Stimulated activated CD4-positive, alpha-beta T cell treated with anti-CD3 and anti-CD28 coated beads, Interleukin-4, amount 100 ng/mL, for 24 hours (primary cell): ENCODE results near the gene CACNA1D.
"Not testable (repeated sequence)": the region's sequence is repeated elsewhere in the genome, so short reads cannot be mapped to it uniquely, and the experiment has no call there.

Experiments
- DNase-seq: peaks from one replicate; pipeline ENCODE4 v3.0.0-alpha.2; 2020

The CACNA1D gene

GRCh38 chr3:53664812-53665211 lies 170.4 kb downstream of the CACNA1D start:
- DNase-seq: not testable (repeated sequence)

GRCh38 chr3:53665608-53666425 lies 171.4 kb downstream of the CACNA1D start:
- DNase-seq: no peak

- DNase-seq: no peak
Observed at GRCh38 chr3:53668872-53669271, 174.5 kb downstream of the CACNA1D start.

- DNase-seq: no peak
Observed at GRCh38 chr3:53670721-53671120, 176.3 kb downstream of the CACNA1D start.

- DNase-seq: no peak
Observed at GRCh38 chr3:53671192-53671960, 177.0 kb downstream of the CACNA1D start.

- no peak for DNase-seq
Observed at GRCh38 chr3:53671961-53672299, 177.5 kb downstream of the CACNA1D start.

- DNase-seq: no peak
Observed at GRCh38 chr3:53672981-53673380, 178.6 kb downstream of the CACNA1D start.

GRCh38 chr3:53673722-53674350 lies 179.4 kb downstream of the CACNA1D start:
- DNase-seq: no peak

- no peak for DNase-seq
Observed at GRCh38 chr3:53674582-53674981, 180.2 kb downstream of the CACNA1D start.

- DNase-seq: no peak
Observed at GRCh38 chr3:53675022-53675697, 180.7 kb downstream of the CACNA1D start.

- DNase-seq: no peak
Observed at GRCh38 chr3:53675942-53676341, 181.5 kb downstream of the CACNA1D start.

GRCh38 chr3:53677413-53677812 lies 183.0 kb downstream of the CACNA1D start:
- DNase-seq: no peak

GRCh38 chr3:53680028-53680427 lies 185.6 kb downstream of the CACNA1D start:
- no peak for DNase-seq

- DNase-seq: no peak
Observed at GRCh38 chr3:53682807-53683206, 188.4 kb downstream of the CACNA1D start.

- no peak for DNase-seq
Observed at GRCh38 chr3:53688066-53688465, 193.7 kb downstream of the CACNA1D start.

- no peak for DNase-seq
Observed at GRCh38 chr3:53688989-53689388, 194.6 kb downstream of the CACNA1D start.

- no peak for DNase-seq
Observed at GRCh38 chr3:53689681-53690080, 195.3 kb downstream of the CACNA1D start.

GRCh38 chr3:53690521-53690920 lies 196.1 kb downstream of the CACNA1D start:
- DNase-seq: no peak

- DNase-seq: no peak
Observed at GRCh38 chr3:53691349-53691748, 196.9 kb downstream of the CACNA1D start.

- DNase-seq: no peak
Observed at GRCh38 chr3:53691885-53692284, 197.5 kb downstream of the CACNA1D start.

GRCh38 chr3:53693451-53693850 lies 199.0 kb downstream of the CACNA1D start:
- DNase-seq: no peak

GRCh38 chr3:53694046-53694445 lies 199.6 kb downstream of the CACNA1D start:
- DNase-seq: no peak

GRCh38 chr3:53694666-53695323 lies 200.4 kb downstream of the CACNA1D start:
- DNase-seq: no peak
